SK-N-SH (cell line): ENCODE data around the gene TSC22D2.

ENCODE experiments used
- CHD2 ChIP-seq: fragments of 150-350 bp; IDR thresholded peaks from 2 replicates; pipeline ENCODE4 v1.6.1; 2018; ENCODE audit warnings: low read length; ENCODE audit not compliant: partially characterized antibody
- CTCF ChIP-seq: fragments of 200-600 bp; sonication (generic); IDR thresholded peaks from 2 replicates; pipeline ENCODE4 v1.6.1; 2017; ENCODE audit warnings: antibody characterized with exemption, mild to moderate bottlenecking, moderate library complexity
- EZH2phosphoT487 ChIP-seq: fragments of 200-600 bp; sonication (generic); IDR thresholded peaks from 2 replicates; pipeline ENCODE4 v1.6.1; 2017; ENCODE audit warnings: low read depth, mixed run types, mild to moderate bottlenecking, antibody characterized with exemption, moderate library complexity, borderline replicate concordance
- GABPA ChIP-seq: IDR thresholded peaks from 2 replicates; pipeline ENCODE4 v1.4.0; 2012; ENCODE audit warnings: low read depth, mild to moderate bottlenecking
- NFIC ChIP-seq: IDR thresholded peaks from 2 replicates; pipeline ENCODE4 v1.4.0; 2012; ENCODE audit warnings: borderline replicate concordance
- PBX3 ChIP-seq: IDR thresholded peaks from 2 replicates; pipeline ENCODE4; 2012
- POLR2AphosphoS5 ChIP-seq: IDR thresholded peaks from 2 replicates; pipeline ENCODE4 v1.6.1; 2012; ENCODE audit warnings: low read depth, low read length
- REST ChIP-seq: IDR thresholded peaks from 2 replicates; pipeline ENCODE4 v1.6.1; 2012; ENCODE audit warnings: mild to moderate bottlenecking, low read depth, low read length, moderate library complexity
- RXRA ChIP-seq: IDR thresholded peaks from 2 replicates; pipeline ENCODE4 v1.4.0; 2012; ENCODE audit warnings: low read depth, mild to moderate bottlenecking, borderline replicate concordance
- SIN3A ChIP-seq: IDR thresholded peaks from 2 replicates; pipeline ENCODE4 v1.6.1; 2012; ENCODE audit warnings: low read depth, mild to moderate bottlenecking, low read length, moderate library complexity, borderline replicate concordance
- TEAD4 ChIP-seq: IDR thresholded peaks from 2 replicates; pipeline ENCODE4 v1.4.0; 2012; ENCODE audit warnings: mild to moderate bottlenecking, borderline replicate concordance; ENCODE audit not compliant: insufficient read depth

- no peak for TF ChIP-seq TEAD4
- TF ChIP-seq GABPA: no peak
- TF ChIP-seq NFIC: no peak
- TF ChIP-seq PBX3: no peak
- TF ChIP-seq CTCF: no peak
- TF ChIP-seq SIN3A: no peak
- TF ChIP-seq RXRA: no peak
- no peak for TF ChIP-seq POLR2AphosphoS5
- no peak for TF ChIP-seq CHD2
- no peak for TF ChIP-seq EZH2phosphoT487
- TF ChIP-seq REST: no peak
These were observed 30.3 kb upstream of the TSC22D2 start for GRCh38 chr3:150377601-150378300.
